HG03442 (cell line): ENCODE measurements around the gene CNIH3.
A peak's percentile ranks its signal among the peaks of the same experiment; 100 is the strongest.
"Not testable (repeated sequence)": the region's sequence is repeated elsewhere in the genome, so short reads cannot be mapped to it uniquely, and the experiment has no call there.

Experiments used
- ATAC-seq: cut with Tn5 transposase; IDR thresholded peaks from one replicate; pipeline ENCODE4 v1.9.1; 2021; ENCODE audit warnings: mild to moderate bottlenecking, moderate library complexity; ENCODE audit not compliant: unreplicated experiment

Gene CNIH3

DNA sequence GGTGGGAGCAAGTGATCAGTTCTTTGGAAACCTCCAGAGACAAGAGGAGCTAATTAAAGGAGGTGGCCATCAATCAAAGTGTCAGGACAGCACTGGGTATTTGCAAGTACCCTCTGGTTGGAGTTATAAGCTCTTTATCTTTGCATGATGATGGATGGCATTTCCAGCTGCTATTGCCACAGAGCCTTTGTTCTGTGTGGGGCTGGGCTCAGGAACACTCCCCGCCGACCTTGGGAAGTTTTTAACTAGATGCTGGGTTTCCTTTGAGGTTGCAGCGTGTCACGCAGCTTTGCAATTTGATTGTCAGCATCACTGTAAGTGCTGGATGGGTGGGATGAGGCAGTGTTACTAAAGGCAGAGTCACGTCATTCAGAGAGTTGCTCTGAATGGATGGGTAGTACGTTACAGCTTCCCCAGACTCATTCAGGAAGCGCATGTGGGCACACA lies 68.9 kb downstream of the CNIH3 start:
- ATAC-seq = no peak

- not testable (repeated sequence) for ATAC-seq
Observed at GRCh38 chr1:224686140-224686539, 70.0 kb downstream of the CNIH3 start.

DNA sequence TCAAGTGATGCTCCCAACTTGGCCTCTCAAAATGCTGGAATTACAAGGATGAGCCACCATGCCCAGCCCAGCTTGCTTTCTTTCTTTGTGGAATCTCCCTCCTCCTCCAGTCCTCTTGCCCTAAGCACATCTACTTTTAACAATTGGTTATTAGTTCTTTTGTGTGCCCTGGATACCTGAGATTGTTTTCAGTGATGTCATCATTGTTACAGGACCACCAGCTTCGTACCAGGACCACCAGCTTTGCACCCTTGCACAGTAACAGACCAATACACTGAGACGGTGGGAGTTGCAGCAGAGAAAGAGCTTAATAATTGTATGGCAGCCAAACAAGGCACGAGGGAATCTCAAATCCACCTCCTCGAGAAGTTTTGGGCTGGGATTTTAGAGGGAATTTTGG lies 71.3 kb downstream of the CNIH3 start:
- no peak for ATAC-seq

GRCh38 chr1:224689374-224689773 lies 73.3 kb downstream of the CNIH3 start:
- ATAC-seq = no peak

GRCh38 chr1:224690576-224690975 lies 74.5 kb downstream of the CNIH3 start:
- ATAC-seq = no peak

- ATAC-seq = no peak
Observed at GRCh38 chr1:224691148-224691925, 75.2 kb downstream of the CNIH3 start.

- ATAC-seq = no peak
Observed at GRCh38 chr1:224694969-224695368, 78.9 kb downstream of the CNIH3 start.

DNA sequence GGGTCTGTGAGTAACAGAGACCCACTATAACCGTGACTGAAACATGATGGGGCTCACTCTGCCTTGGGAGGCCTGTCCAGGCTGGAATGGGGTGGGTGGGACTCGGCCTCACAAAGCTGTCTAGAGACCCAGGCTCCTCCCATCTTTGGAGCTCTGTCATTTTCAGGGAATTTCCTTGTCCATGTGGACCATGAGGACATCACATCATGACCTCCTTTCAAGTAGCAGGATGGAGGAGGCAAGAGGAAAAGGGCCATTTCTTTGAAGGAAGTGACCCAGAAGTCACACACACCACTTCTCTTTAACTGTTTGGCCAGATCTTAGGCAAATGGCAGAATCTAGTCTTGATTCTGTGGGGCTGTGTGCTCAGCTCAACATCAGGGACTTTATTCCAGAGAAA lies 79.9 kb downstream of the CNIH3 start:
- ATAC-seq = no peak

DNA sequence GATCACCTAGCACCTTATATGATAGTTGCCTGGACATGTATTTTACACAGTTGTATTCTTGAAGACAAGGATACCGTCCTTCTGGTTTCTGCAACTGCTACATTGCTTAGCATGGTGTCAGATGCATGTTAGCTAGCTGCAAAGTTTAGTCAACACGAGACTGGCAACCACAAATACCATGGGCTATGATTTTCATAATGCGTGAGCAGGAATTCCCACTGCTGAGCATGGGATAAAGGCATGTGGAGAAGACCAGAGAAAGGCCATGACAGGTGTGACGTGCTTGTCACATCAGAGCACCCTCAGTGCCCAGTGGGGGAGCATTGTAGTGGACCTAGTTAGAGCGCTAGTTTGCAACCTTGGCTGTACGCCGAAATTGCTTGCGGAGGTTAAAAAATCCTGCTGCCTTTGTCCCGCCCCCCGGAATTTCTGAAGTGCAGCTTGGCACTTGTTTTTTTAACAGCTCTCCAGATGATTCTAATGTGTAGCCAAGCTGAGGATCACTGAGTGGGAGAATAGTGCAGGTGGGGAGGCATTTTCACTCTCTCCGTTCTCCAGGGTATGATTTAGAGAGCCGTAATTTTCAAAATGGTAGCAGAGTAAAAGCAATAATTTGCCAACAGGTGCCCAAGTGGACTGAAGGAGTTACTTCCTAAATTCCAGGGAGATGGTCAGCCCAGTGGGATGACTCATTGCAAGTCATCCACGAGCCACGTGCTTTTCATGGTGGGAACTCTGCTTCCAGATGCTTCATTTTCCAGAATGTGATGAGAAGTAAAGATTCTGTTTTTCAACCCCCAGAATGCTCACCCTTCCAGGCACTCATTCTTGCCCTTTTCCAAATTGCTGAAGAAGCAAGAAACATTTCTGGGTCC lies 81.0 kb downstream of the CNIH3 start:
- no peak for ATAC-seq

GRCh38 chr1:224698015-224698451 lies 81.9 kb downstream of the CNIH3 start:
- no peak for ATAC-seq

GRCh38 chr1:224700918-224701531 lies 84.9 kb downstream of the CNIH3 start:
- peak; percentile 62 for ATAC-seq

GRCh38 chr1:224703702-224704101 lies 87.6 kb downstream of the CNIH3 start:
- no peak for ATAC-seq

- ATAC-seq = no peak
Observed at GRCh38 chr1:224704107-224704735, 88.1 kb downstream of the CNIH3 start.

GRCh38 chr1:224705578-224705977 lies 89.5 kb downstream of the CNIH3 start:
- ATAC-seq = no peak

DNA sequence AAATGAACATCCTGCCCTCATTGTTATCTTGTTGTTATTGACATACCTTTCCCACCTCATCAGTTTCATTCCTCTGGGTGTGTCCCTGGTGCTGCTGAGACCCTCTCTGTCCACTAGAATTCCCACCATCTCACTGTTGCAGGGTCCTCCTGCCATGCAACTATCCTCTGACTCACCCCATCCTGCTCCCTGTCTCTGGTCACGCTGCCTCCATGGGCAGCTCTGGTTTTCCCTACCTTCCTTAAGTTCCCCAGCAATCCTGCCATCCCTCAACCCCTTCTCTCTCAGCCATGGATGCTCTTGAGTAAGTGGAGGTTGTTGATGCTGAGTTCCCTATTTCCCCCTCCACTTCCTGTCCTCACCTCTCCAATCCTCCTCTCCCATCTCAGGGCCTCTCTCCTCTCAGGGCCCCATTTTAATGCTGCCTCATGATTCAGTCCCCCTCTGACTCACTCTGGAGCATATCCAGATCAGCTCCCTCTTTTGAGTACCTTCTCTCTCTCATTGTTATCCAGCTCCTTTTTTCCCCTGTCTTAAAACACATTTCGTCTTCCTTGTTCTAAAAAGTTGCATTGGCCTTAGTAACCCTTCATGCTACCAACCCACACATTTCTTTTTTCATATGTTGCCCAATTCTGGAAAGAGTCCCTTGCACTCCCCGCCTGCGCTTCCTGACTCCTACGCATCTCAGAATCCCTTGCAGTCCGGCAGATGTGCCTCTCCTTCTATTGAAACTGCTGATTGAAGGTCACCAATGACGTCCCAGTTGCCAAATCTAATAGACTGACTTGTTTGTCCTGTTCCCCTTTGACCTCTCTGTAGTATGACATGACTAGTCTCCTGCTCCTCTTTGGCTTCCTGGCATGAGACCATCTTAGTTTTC lies 92.0 kb downstream of the CNIH3 start:
- no peak for ATAC-seq

- no peak for ATAC-seq
Observed at GRCh38 chr1:224710196-224710595, 94.1 kb downstream of the CNIH3 start.

- ATAC-seq = not testable (repeated sequence)
Observed at GRCh38 chr1:224711231-224711756, 95.2 kb downstream of the CNIH3 start.

DNA sequence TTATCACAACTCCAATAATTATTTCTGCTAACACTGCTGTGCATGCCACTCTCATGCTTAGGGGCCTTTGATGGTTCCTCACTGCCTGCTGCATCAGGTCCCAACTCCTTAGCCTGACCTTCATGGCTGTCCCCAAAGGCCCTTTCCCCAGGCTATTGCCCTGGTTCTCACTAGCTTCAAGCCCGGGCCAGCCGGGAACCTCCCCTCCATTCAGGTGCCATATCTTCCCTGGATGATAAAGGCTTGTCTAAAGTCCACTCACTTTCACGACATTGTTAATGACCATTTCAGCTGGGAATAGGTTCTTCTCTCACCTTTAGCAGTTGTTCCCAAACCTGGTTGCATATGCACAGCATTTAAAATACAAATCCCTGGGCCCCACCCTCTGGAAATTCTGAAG lies 95.8 kb downstream of the CNIH3 start:
- no peak for ATAC-seq

GRCh38 chr1:224713228-224713627 lies 97.1 kb downstream of the CNIH3 start:
- ATAC-seq = no peak

GRCh38 chr1:224714553-224714952 lies 98.4 kb downstream of the CNIH3 start:
- no peak for ATAC-seq
